ENCODE measurements around the gene FTSJ1.

Gene FTSJ1

DNA sequence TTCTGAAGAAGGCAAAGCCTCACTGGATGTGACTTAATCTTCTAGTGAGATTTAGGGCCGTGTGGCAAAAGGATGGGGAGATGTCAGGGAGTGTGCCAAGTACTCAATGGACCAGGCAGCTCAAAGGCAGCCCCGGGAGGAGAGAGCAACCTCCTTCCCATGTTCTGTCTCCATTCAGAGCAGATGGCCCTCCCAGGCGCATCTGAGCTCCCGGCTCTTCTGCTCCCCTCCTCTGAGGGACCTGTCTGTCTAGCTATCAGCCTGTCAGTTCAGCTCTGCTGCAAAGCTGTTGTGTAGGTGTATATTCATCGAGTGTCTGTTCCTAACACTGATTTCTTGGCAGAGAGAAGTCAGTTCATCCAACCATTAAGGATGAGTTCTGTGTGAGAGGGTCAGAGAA lies 21.9 kb downstream of the FTSJ1 start:
- no peaks in the 10 kb centered on the region for H3K36me3 ChIP-seq (ENCODE audit: insufficient read depth, low read length)
- H3K4me1 ChIP-seq (ENCODE audit: insufficient read depth, low read length) = no peaks in the 10 kb centered on the region
- 84% methylated on average over 5 of the region's 5 CpGs for WGBS
- H3K27ac ChIP-seq (ENCODE audit: low read depth, low read length) = no peak overlapping the region
- no peak overlapping the region for H3K9ac ChIP-seq (ENCODE audit: low read depth, low read length)
- no peaks in the 10 kb centered on the region for H3K27me3 ChIP-seq (ENCODE audit: insufficient read depth, low read length)
- no peaks in the 10 kb centered on the region for H3K9me3 ChIP-seq (ENCODE audit: insufficient read depth, low read depth, low read length)
- H3K4me3 ChIP-seq (ENCODE audit: low read length) = no peak overlapping the region

- H3K27me3 ChIP-seq (ENCODE audit: insufficient read depth, low read length) = no peaks in the 10 kb centered on the region
- no peak overlapping the region for H3K27ac ChIP-seq (ENCODE audit: low read depth, low read length)
- H3K36me3 ChIP-seq (ENCODE audit: insufficient read depth, low read length) = no peaks in the 10 kb centered on the region
- H3K9ac ChIP-seq (ENCODE audit: low read depth, low read length) = no peak overlapping the region
- no peak overlapping the region for H3K4me3 ChIP-seq (ENCODE audit: low read length)
- no peaks in the 10 kb centered on the region for H3K9me3 ChIP-seq (ENCODE audit: insufficient read depth, low read depth, low read length)
- H3K4me1 ChIP-seq (ENCODE audit: insufficient read depth, low read length) = no peaks in the 10 kb centered on the region
- 64% methylated on average over 6 of the region's 6 CpGs for WGBS
These were observed 22.4 kb downstream of the FTSJ1 start for GRCh38 chrX:48498374-48498809.

- Histone ChIP-seq H3K27me3 (ENCODE audit: insufficient read depth, low read length) (no peaks in the 10 kb centered on the region), H3K36me3 (ENCODE audit: insufficient read depth, low read length) (no peaks in the 10 kb centered on the region), H3K27ac (ENCODE audit: low read depth, low read length) (no peak overlapping the region), H3K4me3 (ENCODE audit: low read length) (no peak overlapping the region), H3K9me3 (ENCODE audit: insufficient read depth, low read depth, low read length) (no peaks in the 10 kb centered on the region), H3K4me1 (ENCODE audit: insufficient read depth, low read length) (no peaks in the 10 kb centered on the region), H3K9ac (ENCODE audit: low read depth, low read length) (no peak overlapping the region)
- WGBS = 86% methylated on average over 6 of the region's 7 CpGs
These were observed 28.3 kb downstream of the FTSJ1 start for GRCh38 chrX:48504261-48504660.

GRCh38 chrX:48505481-48505880 lies 29.5 kb downstream of the FTSJ1 start:
- H3K9ac ChIP-seq (ENCODE audit: low read depth, low read length) = no peak overlapping the region
- no peaks in the 10 kb centered on the region for H3K9me3 ChIP-seq (ENCODE audit: insufficient read depth, low read depth, low read length)
- H3K36me3 ChIP-seq (ENCODE audit: insufficient read depth, low read length) = no peaks in the 10 kb centered on the region
- 90% methylated on average over 4 of the region's 5 CpGs for WGBS
- H3K4me1 ChIP-seq (ENCODE audit: insufficient read depth, low read length) = no peaks in the 10 kb centered on the region
- H3K27ac ChIP-seq (ENCODE audit: low read depth, low read length) = no peak overlapping the region
- H3K27me3 ChIP-seq (ENCODE audit: insufficient read depth, low read length) = no peaks in the 10 kb centered on the region
- no peak overlapping the region for H3K4me3 ChIP-seq (ENCODE audit: low read length)

- 0 out of 2 replicates have a peak, but pooled peaks cover 2% of the 10 kb centered on the region for H3K36me3 ChIP-seq (ENCODE audit: insufficient read depth, low read length)
- WGBS = 90% methylated on average over 5 of the region's 5 CpGs
- H3K9me3 ChIP-seq (ENCODE audit: insufficient read depth, low read depth, low read length) = no peaks in the 10 kb centered on the region
- no peak overlapping the region for H3K27ac ChIP-seq (ENCODE audit: low read depth, low read length)
- no peak overlapping the region for H3K9ac ChIP-seq (ENCODE audit: low read depth, low read length)
- H3K4me1 ChIP-seq (ENCODE audit: insufficient read depth, low read length) = no peaks in the 10 kb centered on the region
- no peaks in the 10 kb centered on the region for H3K27me3 ChIP-seq (ENCODE audit: insufficient read depth, low read length)
- no peak overlapping the region for H3K4me3 ChIP-seq (ENCODE audit: low read length)
These were observed 31.2 kb downstream of the FTSJ1 start for GRCh38 chrX:48507246-48507645.

GRCh38 chrX:48508400-48509244 lies 32.6 kb downstream of the FTSJ1 start, which contains the start of gene PORCN:
Gene PORCN (plus strand): TSS chrX:48508992. CDS start chrX:48509821, 829 bp downstream.
- WGBS = under 1% methylated on average over 52 of the region's 65 CpGs
- Histone ChIP-seq H3K9me3 (ENCODE audit: insufficient read depth, low read depth, low read length) (no peaks in the 10 kb centered on the region), H3K27ac (ENCODE audit: low read depth, low read length) (no peak within 1 kb of the TSS; the same call in 1 of the 2 replicates), H3K36me3 (ENCODE audit: insufficient read depth, low read length) (0 out of 2 replicates have a peak, but pooled peaks cover 2% of the 10 kb centered on the region), H3K9ac (ENCODE audit: low read depth, low read length) (peak within 1 kb of the TSS; percentile 84), H3K4me3 (ENCODE audit: low read length) (peak within 1 kb of the TSS; percentile 95), H3K27me3 (ENCODE audit: insufficient read depth, low read length) (no peaks in the 10 kb centered on the region), H3K4me1 (ENCODE audit: insufficient read depth, low read length) (no peaks in the 10 kb centered on the region)

GRCh38 chrX:48509245-48509590 lies 33.2 kb downstream of the FTSJ1 start:
- Histone ChIP-seq H3K36me3 (ENCODE audit: insufficient read depth, low read length) (0 out of 2 replicates have a peak, but pooled peaks cover 2% of the 10 kb centered on the region), H3K27ac (ENCODE audit: low read depth, low read length) (no peak overlapping the region), H3K4me1 (ENCODE audit: insufficient read depth, low read length) (no peaks in the 10 kb centered on the region), H3K9me3 (ENCODE audit: insufficient read depth, low read depth, low read length) (no peaks in the 10 kb centered on the region), H3K9ac (ENCODE audit: low read depth, low read length) (peak overlapping the region; percentile 67), H3K27me3 (ENCODE audit: insufficient read depth, low read length) (no peaks in the 10 kb centered on the region), H3K4me3 (ENCODE audit: low read length) (peak overlapping the region; percentile 95)
- 7% methylated on average over 7 of the region's 16 CpGs for WGBS

DNA sequence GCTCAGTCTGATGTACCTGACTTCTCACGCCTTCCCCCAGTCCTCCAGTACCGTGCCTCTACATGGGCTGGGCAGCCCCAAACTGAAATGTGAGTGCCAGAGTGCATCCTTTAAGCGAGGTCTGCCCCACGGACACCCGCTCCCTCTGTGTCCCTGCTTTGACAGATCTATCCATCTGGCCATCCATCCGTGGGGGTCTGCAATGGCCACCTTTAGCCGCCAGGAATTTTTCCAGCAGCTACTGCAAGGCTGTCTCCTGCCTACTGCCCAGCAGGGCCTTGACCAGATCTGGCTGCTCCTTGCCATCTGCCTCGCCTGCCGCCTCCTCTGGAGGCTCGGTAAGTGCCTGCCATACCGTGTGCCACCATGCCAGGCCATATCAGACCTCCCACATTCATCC lies 33.6 kb downstream of the FTSJ1 start:
- WGBS = 69% methylated on average over 11 of the region's 11 CpGs
- Histone ChIP-seq H3K27ac (ENCODE audit: low read depth, low read length) (no peak overlapping the region), H3K9me3 (ENCODE audit: insufficient read depth, low read depth, low read length) (no peaks in the 10 kb centered on the region), H3K4me3 (ENCODE audit: low read length) (peak overlapping the region; percentile 95), H3K9ac (ENCODE audit: low read depth, low read length) (no peak overlapping the region), H3K36me3 (ENCODE audit: insufficient read depth, low read length) (0 out of 2 replicates have a peak, but pooled peaks cover 2% of the 10 kb centered on the region), H3K27me3 (ENCODE audit: insufficient read depth, low read length) (no peaks in the 10 kb centered on the region), H3K4me1 (ENCODE audit: insufficient read depth, low read length) (no peaks in the 10 kb centered on the region)

GRCh38 chrX:48511560-48511959 lies 35.6 kb downstream of the FTSJ1 start:
- Histone ChIP-seq H3K4me1 (ENCODE audit: insufficient read depth, low read length) (no peaks in the 10 kb centered on the region), H3K9ac (ENCODE audit: low read depth, low read length) (no peak overlapping the region), H3K27ac (ENCODE audit: low read depth, low read length) (no peak overlapping the region), H3K9me3 (ENCODE audit: insufficient read depth, low read depth, low read length) (no peaks in the 10 kb centered on the region), H3K36me3 (ENCODE audit: insufficient read depth, low read length) (0 out of 2 replicates have a peak, but pooled peaks cover 2% of the 10 kb centered on the region), H3K4me3 (ENCODE audit: low read length) (no peak overlapping the region), H3K27me3 (ENCODE audit: insufficient read depth, low read length) (no peaks in the 10 kb centered on the region)
- 75% methylated on average over 4 of the region's 4 CpGs for WGBS

DNA sequence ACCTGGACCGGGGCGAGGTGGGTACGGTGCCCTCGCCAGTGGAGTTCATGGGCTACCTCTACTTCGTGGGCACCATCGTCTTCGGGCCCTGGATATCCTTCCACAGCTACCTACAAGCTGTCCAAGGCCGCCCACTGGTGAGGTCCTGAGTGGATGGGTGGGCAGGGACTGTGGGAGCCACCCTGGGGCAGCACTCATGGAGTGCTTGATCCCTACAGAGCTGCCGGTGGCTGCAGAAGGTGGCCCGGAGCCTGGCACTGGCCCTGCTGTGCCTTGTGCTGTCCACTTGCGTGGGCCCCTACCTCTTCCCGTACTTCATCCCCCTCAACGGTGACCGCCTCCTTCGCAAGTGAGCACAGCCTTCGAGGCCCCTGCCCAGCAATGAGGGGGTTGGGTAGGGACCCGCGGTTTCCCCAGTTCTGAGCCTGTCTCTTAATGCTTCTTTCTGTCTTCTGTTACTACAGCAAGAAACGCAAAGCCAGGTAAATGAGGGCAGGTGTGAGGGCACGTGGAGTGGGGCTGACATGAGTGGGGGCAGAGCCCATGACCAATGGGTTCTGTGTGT lies 36.5 kb downstream of the FTSJ1 start:
- Histone ChIP-seq H3K9ac (ENCODE audit: low read depth, low read length) (no peak overlapping the region), H3K27ac (ENCODE audit: low read depth, low read length) (no peak overlapping the region), H3K27me3 (ENCODE audit: insufficient read depth, low read length) (no peaks in the 10 kb centered on the region), H3K4me1 (ENCODE audit: insufficient read depth, low read length) (no peaks in the 10 kb centered on the region), H3K36me3 (ENCODE audit: insufficient read depth, low read length) (0 out of 2 replicates have a peak, but pooled peaks cover 2% of the 10 kb centered on the region), H3K4me3 (ENCODE audit: low read length) (no peak overlapping the region), H3K9me3 (ENCODE audit: insufficient read depth, low read depth, low read length) (no peaks in the 10 kb centered on the region)
- 95% methylated on average over 20 of the region's 20 CpGs for WGBS

DNA sequence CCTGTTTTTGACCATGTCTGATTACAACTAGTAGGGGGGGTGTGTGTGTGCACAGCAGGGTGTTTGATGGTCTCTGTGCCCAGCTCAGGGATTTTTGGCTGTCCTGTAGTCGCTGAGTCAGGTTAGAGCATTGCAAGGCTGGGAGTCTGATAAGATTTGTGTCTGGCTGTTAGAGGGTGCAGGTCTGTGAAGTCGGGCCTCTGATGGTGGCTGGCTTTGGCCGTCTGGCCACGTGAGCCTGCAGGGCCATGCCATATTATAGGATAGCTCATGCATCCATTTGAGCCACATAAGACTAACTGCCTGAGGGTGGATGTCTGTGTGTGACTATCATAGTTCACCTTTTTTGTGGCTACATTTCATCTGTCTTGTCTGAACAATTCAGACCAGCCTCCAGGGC lies 37.7 kb downstream of the FTSJ1 start:
- no peak overlapping the region for H3K27ac ChIP-seq (ENCODE audit: low read depth, low read length)
- H3K4me3 ChIP-seq (ENCODE audit: low read length) = no peak overlapping the region
- WGBS = 92% methylated on average over 2 of the region's 4 CpGs
- H3K4me1 ChIP-seq (ENCODE audit: insufficient read depth, low read length) = no peaks in the 10 kb centered on the region
- no peaks in the 10 kb centered on the region for H3K9me3 ChIP-seq (ENCODE audit: insufficient read depth, low read depth, low read length)
- H3K9ac ChIP-seq (ENCODE audit: low read depth, low read length) = no peak overlapping the region
- 0 out of 2 replicates have a peak, but pooled peaks cover 2% of the 10 kb centered on the region for H3K36me3 ChIP-seq (ENCODE audit: insufficient read depth, low read length)
- H3K27me3 ChIP-seq (ENCODE audit: insufficient read depth, low read length) = no peaks in the 10 kb centered on the region
